ENCODE data around the gene GAPVD1.

GRCh38 chr9:125330587-125330986, 69.0 kb downstream of the GAPVD1 start:
- TF ChIP-seq CTCF (IDR thresholded peaks at IDR 0.05) (no peak), POLR2A (IDR thresholded peaks at IDR 0.05) (no peak), EP300 (IDR thresholded peaks at IDR 0.05) (no peak)
